Posterior vena cava (tissue), 2 donors: ENCODE measurements around the gene DEPDC5. TPM values are rescaled to one million over a fixed set of nuclear protein-coding genes. Genes with fewer than 3 reads are reported as not detected.
"Not testable (repeated sequence)": the region's sequence is repeated elsewhere in the genome, so short reads cannot be mapped to it uniquely, and the experiment has no call there.

Source experiments
- DNase-seq: peaks from one replicate; pipeline ENCODE4 v3.0.0-alpha.2; 2020; ENCODE audit warnings: low spot score
- intact Hi-C, 2 donors: fragments of 100-400 bp; cut with DNase I; formaldehyde crosslinking; loops; one replicate each; pipeline versions ENCODE4 v1.14.1 to v1.14.2; 2022 to 2023
- total RNA-seq, 2 donors: library from RNA; stranded (reverse); fragmentation: NEBNext Ultra II Directional; extraction: Animal tissue kit (Norgen Biotek cat#: 25700); gene quantifications; one replicate each; pipeline ENCODE4 v1.2.1, GENCODE V29; 2021
- donor health status: DM: yes; HTN: yes; CAD: no.
- donor health status: DM: yes; HTN: yes; CAD: no.

DEPDC5 gene
- total RNA-seq, 2 donors from 2014 or later: 20.2 to 25.4 TPM

DNA sequence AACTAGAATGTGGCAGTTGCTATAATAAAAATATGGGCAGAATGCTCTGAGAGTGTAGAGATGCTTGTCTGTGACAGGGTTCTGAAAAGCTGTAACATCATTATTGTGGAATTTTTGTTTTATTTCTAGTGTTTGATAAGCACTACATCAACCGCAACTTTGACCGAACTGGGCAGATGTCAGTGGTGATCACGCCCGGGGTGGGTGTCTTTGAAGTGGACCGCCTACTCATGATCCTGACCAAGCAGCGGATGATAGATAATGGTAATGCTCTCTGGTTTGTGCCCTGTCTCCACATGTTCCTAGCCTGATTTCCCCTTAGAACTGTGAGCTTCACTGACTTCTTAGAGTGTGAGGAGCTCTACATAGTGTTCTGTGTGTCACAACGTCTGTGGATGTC is 48.8 kb downstream of the DEPDC5 start:
- intact Hi-C loops: no loop called here
- no peak for DNase-seq

DNA sequence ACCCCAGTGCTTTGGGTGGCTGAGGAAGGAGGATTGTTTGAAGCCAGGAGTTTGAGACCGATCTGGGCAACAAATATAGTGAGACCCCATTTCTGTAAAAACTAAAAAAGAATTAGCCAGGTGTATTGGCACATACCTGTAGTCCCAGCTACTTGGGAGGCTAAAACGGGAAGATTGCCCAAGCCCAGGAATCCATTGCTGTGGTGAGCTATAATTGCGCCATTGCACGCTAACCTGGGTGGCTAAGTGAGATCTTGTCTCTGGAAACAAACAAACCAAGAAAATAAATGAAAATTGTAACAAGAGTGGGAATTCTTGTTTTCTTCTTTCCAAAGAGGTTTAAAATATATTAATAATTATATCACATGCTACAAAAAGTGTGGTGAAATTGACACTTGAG is 52.9 kb downstream of the DEPDC5 start:
- intact Hi-C loops: no loop called here
- no peak for DNase-seq

DNA sequence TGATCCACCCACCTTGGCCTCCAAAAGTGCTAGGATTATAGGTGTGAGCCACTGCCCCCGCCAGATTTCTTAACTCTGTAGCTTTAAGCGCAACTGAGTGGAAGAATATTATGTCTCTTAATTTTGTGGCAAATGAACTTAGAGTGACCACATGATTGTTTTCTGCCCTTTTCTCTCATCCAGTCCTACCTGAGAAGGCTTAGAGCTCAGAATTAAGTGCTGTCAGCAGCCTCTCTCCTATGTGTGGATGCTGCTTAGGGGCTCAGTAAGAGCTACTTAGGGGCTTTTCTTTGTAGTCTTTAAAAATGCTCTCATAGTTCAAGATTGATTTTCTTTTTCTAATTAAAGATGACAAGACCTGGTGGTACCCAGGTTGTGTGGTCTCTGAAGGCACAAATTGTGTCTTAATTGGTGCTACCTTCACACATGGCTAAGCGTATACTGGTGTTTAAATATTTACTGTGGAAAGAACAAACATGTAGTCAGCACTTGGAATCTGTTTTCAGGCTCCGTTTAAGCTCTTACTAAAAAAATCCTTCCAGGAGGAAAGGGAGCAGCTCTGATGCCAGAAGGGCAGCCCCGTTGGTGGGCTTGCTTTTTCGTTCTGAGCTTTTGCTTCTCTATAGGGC is 59.3 kb downstream of the DEPDC5 start:
- intact Hi-C loops: no loop called here

DNA sequence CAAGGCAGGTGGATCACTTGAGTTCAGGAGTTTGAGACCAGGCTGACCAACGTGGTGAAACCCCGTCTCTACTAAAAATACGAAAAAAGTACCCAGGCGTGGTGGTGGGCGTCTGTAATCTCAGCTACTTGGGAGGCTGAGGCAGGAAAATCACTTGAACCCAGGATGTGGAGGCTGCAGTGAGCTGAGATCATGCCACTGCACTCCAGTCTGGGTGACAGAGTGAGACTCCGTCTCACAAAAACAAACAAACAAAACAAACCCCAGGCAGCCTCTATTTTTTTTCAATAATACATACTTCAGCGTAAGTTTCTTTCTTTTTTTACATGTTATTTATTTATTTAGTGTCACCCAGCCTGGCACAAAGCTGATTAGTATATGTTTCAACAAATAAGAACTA is 60.1 kb downstream of the DEPDC5 start:
- DNase-seq, intact Hi-C loops: not testable (repeated sequence)

More for the DNA sequence above, 59.3 kb downstream of the DEPDC5 start:
- no peak for DNase-seq

DNA sequence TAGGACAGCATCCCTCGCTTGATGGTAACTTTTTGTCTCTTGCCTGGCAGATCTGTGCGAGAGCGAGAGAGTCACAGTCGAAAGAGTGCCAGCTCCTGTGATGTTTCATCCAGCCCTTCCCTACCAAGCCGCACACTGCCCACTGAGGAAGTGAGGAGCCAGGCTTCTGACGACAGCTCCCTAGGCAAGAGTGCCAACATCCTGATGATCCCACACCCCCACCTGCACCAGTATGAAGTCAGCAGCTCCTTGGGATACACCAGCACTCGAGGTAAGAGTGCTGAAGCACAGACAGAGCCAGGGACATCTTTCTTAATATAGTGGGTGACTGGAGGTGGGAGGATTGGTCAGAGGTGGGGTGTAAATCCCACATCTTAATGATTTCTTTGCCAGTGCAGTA is 61.1 kb downstream of the DEPDC5 start:
- intact Hi-C loops: no loop called here
- DNase-seq: no peak

DNA sequence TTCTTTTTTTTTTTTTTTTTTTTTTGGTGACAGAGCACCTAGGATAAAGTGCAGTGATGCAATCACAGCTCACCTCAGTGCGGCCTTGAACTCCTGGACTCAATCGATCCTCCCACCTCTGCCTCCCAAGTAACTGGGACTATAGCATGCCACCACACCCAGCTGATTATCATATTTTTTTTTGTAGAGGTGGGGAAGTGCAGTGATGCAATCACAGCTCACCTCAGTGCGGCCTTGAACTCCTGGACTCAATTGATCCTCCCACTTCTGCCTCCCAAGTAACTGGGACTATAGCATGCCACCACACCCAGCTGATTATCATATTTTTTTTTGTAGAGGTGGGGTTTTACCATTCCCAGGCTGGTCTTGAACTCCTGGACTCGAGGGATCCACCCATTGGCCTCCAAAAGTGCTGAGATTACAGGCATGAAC is 61.6 kb downstream of the DEPDC5 start:
- DNase-seq, intact Hi-C loops: not testable (repeated sequence)

DNA sequence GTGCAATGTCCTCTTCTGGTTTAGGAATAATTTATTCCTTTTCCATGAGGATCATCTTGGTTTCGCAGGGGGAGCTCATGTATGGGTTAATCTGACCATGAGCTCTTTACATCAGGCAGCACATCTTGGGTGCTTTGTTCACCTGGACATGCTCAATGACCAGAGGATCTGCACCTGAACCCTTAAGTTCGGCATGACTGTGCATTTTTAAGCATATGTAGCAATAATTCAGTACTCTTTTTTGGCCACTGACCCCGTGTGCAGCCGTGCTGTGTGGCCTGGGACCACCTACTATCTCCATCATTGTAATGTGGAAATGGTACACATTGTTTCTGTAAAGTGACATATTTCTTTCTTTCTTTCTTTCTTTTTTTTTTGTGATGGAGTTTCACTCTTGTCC is 62.9 kb downstream of the DEPDC5 start:
- no peak for DNase-seq
- intact Hi-C loops: no loop called here

DNA sequence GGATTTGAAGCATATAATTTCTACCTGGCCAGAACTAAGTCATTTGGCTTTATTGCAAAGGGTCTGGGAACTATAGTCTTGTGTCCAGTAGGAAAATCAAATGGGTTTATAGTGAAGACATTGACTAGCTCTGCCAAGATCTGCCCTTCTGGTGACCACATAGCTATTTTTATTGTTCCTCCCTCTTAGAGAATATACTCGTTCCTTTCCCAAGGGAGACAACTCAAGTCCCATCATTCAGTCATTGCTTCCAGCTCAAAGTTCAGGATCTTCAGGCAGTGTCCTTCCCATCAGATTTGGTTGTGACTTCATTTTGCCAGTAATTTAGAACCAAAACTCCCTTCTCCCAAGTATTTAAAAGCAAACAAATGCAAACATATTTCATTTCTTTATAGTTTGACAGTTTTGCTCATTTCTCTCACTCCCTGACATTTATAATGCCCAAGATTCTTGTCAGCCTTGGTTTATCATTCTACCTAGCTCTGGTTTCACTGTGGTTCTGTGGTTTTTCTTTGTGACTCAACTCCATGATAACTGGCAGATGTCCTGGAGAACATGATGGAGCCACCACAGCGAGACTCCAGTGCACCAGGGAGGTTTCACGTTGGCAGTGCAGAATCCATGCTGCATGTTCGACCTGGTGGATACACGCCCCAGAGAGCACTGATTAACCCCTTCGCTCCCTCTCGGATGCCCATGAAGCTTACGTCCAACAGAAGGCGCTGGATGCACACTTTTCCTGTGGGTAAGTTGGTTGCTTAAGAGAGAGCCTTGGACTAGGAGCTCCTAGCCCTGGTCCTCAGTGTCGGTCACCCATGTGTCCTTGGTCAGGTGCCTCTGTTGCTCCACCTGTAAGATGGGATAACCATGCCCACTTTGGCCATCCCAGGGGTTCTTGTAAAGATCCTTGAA is 64.9 kb downstream of the DEPDC5 start:
- intact Hi-C loops: no loop called here

DNA sequence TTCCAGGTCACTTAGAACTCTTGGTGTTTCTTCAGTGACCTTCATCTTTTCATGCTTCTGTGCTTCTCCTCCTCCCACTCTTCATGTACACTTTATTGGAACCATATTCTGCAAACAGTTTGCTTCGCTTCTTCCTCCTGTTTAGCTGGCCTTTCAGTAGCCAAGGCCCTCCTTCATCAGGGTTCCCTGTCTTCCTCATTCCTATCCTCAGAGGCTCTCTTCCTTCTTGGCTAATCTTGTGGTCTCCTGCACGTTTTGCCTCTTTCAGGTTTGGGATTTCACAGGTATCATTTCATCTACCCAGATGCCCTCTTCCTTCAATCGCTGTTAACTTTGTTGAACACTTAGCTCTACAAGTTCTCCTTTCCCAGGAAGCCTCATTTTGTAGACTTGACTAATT is 66.8 kb downstream of the DEPDC5 start:
- intact Hi-C loops: no loop called here
- DNase-seq: no peak

More for the DNA sequence above, 64.9 kb downstream of the DEPDC5 start:
- DNase-seq: no peak

DNA sequence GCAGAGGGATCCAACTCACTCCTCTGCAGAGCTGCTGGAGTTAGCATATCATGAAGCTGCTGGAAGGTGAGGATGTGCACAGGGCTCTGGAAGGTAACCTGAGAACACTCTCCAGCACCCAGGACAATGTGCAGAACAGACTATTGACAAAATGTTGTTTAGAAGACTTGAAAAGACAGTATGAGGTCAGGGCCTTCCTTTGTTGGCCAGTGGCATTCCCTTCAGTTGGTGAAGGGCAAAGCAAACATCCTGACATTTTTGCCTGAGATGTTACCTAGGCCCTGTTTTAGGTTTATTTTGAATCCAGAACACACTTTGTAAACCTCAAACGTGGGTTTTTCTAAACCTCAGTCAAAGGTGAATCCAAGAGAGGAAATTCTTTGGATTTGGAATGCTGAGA is 67.8 kb downstream of the DEPDC5 start:
- intact Hi-C loops: no loop called here
- DNase-seq: no peak

DNA sequence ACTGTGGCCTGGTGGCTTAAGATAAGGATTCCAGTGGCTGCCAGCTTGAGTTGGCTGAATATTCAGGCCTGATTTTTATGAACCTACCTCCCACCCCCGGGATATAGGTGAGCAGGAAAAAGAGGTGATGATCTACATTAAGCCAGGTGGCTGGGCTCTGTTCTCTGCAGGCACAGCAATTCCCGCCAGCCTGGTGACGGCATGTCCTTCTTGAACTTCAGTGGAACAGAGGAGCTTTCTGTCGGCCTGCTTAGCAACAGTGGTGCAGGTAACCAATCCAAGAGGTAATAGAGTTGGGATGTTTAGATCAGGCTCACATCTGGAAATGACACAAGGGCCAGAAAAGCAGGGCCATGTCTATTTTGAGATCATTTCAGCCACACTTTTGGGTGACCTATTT is 68.7 kb downstream of the DEPDC5 start:
- DNase-seq: no peak
- intact Hi-C loops: no loop called here

DNA sequence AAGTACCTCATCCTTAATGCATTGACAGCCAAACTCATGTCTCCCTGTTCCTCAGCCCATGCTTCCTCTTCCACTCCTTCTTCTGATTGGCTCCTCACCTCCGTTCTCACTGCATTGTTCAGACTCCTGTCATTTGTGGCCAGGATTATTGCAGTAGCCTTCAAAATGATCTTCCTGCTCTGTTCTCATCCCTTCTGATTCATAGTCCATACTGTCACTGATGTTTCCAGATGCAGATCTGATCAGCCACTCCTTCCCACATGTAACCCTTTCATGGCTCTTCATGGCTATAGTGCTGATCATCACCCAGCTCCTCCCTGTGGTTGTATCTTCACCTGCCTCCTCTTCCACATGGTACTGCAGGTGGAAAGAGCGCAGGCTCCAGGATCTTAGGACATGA is 71.7 kb downstream of the DEPDC5 start:
- no peak for DNase-seq
- intact Hi-C loops: no loop called here

DNA sequence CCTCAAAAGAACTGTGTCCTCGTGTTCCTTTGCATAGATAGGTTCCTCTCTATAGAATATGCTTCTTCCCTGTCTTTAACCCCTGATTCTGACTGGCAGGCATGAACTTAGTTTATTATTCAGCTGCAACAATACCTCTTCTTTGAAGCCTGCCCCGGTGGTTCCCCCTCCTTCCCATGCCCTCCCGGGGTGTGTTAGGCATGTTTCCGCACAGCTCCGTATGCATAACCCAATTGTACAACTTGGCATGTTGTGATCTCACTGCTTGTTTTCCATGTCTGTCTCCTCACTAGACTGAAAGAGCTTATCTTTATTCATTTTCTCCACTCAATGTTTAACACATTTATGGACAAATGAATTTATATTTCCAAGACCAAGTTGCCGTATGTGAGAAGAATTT is 72.6 kb downstream of the DEPDC5 start:
- DNase-seq: no peak
- intact Hi-C loops: no loop called here

DNA sequence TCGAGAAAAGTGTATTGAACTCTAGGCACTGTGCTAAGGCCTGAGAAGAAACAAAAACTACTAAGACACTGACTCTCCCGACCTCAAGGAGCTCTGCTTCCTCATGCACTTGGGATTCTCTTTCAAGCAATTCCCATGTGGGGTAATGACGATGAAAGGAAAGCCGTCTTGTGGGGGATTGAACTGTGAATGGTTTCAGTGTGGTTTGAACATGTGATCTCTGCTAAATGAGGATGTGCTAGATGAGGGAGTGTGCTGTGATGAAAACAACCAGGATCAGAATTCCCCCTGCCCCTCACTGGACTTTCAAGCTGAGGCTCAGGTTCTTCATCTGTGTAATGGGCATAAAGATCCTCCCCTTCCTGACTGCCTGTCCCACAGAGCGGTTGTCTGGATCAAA is 74.9 kb downstream of the DEPDC5 start:
- DNase-seq: no peak
- intact Hi-C loops: no loop called here

DNA sequence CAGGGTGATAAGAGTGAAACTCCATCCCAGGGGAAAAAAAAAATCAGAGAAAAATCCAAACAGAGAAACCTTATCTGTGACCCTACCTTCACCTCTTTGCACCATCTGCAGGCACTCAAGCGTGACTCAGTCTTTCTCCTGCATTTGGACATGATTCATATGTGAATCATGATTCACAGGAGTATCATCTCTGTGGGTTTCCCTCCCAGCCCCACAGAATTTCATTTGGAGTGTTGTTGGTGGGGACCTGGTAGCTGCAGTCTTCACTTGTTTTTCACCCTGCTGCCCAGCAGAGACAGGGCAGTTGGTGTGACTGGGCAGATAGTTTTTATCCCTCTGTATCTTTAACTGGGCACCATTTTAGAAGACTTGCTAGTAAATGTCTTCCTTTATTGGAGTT is 75.7 kb downstream of the DEPDC5 start:
- intact Hi-C loops: no loop called here
- no peak for DNase-seq

DNA sequence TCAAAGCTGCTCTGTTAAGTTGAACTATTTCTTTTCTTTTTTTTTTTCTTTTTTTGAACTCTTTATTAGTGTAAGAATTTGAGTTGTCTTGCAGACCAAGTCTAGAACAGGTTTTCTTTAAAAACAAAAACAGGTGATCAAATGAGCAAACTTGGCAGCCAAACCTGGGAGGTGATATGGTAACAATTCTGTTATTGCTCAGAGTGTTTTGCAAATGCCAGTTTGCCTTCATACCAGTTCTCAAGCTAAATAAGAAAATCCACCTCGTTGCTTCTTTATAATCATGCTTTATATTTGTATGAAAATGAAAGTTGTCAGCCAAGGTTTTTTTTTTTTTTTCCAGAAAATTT is 76.9 kb downstream of the DEPDC5 start:
- intact Hi-C loops: no loop called here
- no peak for DNase-seq

DNA sequence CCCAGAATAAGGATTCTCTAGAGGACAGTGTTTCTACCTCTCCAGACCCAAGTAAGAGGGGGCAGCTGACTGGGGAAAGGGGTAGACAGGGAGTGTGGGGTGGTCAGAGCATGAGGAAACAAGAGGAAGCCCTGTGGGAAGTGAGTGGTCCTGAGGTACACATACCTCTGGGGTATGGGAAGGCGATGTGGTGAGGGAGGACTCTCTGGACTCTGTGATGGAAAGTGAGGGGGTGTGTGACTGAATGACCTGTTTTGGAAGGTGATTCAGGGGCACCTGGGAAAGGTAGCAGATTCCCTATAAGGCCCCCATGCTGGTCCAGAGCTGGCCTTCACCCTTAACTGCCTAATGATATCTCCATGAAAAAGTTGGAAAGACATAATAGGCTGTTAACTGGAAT is 80.1 kb downstream of the DEPDC5 start:
- intact Hi-C loops: no loop called here
- no peak for DNase-seq

DNA sequence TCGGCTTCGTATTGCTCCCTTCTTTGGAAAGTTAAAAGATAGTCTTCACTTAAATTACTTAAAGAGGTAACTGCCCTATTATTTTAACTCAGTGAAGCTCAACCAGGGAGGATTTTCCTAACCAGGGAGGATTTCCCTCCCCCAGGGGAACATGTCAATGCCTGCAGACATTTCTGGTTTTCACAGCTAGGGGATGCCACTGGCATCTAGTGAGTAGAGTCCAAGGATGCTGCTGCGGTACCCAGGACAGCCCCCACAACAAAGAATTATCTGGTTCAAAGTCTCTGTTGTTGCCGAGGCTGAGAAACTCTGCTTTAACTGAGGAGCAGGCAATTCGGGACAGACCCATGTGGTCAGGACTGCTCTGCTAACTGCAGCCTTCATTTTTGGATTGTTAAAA is 82.2 kb downstream of the DEPDC5 start:
- DNase-seq: no peak
- intact Hi-C loops: no loop called here

DNA sequence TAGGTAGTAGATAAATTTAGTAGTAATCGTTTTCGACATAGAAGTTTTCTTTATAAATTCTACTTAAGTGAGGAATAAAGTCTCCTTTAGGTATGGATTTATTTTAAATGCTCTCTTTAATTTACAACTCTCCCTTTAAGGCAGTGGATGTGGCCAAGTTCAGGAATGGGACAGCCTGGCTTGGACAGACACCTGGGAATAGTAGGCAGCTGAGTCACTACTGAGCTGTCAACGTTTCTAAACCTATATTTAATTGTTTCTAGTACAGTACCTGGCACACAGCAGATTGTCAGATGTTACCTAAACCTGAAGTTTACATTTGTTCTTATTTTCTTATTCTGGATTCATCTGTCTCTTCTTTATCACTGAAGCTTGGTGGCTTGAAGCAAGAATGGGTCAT is 85.1 kb downstream of the DEPDC5 start:
- intact Hi-C loops: no loop called here
- no peak for DNase-seq

DNA sequence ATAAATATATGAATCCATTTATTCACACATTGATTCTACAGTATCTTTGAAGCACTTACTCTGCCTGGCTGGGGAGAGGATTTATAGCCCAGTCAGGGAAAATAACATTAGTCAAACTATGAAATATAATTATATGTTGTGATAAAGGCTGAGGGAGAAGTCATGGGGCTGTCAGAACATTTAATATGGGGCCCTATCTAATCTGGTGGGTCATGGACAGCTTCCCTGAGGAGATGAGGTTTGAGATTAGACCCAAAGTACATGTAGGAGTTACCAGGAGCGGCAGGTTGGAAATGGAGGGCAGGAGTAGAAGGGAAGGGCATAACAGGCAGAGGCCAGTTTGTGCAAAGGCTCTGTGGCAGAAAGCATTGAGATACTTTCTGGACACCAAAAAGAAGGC is 86.2 kb downstream of the DEPDC5 start:
- DNase-seq: no peak

DNA sequence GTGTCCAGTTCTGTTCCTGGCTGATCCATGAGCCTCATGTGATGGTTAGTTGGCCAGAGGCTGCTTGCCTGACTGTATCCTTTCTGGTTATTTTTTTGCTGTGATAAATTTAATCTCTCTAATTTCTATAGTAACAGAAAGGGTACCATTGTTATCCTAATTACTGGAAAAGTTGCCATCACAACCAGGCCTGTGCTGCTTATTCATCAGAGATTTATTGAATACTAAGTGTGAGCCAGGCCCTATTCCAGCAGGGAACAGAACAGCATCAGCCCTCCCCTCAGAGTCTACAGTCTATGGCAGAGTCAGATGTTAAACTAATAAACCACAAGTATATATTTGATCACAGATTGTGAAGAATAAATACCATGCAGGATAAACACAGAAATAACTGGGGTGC is 86.8 kb downstream of the DEPDC5 start:
- intact Hi-C loops: no loop called here
- no peak for DNase-seq

More for the DNA sequence above, 86.2 kb downstream of the DEPDC5 start:
- intact Hi-C loops: no loop called here
